ENCODE data around the gene PTP4A1. TPM values are rescaled to one million over a fixed set of nuclear protein-coding genes. Genes with fewer than 3 reads are reported as not detected.

Gene PTP4A1
- total RNA-seq, 4 donors from 2014 or later, result 24.9 to 47.9 (median 32.5) TPM

DNA sequence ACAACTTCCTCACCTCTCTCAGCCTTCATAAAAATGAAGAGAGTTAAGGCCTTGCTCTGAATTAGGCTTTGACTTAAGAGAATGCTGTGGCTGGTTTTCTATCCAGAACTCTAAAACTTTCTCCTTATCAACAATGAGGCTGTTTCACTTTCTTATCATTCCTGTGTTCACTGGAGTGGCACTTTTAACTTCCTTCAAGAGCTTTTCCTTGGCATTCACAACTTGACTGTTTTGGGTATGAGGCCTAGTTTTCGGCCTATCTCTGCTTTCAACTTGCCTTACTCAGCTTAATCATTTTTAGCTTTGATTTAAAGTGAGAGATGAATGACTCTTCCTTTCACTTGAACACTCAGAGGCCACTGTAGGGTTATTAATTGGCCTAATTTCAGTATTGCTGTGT is 4.3 kb upstream of the PTP4A1 start:
- TF ChIP-seq, protein P1, sequence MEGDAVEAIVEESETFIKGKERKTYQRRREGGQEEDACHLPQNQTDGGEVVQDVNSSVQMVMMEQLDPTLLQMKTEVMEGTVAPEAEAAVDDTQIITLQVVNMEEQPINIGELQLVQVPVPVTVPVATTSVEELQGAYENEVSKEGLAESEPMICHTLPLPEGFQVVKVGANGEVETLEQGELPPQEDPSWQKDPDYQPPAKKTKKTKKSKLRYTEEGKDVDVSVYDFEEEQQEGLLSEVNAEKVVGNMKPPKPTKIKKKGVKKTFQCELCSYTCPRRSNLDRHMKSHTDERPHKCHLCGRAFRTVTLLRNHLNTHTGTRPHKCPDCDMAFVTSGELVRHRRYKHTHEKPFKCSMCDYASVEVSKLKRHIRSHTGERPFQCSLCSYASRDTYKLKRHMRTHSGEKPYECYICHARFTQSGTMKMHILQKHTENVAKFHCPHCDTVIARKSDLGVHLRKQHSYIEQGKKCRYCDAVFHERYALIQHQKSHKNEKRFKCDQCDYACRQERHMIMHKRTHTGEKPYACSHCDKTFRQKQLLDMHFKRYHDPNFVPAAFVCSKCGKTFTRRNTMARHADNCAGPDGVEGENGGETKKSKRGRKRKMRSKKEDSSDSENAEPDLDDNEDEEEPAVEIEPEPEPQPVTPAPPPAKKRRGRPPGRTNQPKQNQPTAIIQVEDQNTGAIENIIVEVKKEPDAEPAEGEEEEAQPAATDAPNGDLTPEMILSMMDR (IDR thresholded peaks at IDR 0.05; ENCODE audit: low read depth), result no peak

DNA sequence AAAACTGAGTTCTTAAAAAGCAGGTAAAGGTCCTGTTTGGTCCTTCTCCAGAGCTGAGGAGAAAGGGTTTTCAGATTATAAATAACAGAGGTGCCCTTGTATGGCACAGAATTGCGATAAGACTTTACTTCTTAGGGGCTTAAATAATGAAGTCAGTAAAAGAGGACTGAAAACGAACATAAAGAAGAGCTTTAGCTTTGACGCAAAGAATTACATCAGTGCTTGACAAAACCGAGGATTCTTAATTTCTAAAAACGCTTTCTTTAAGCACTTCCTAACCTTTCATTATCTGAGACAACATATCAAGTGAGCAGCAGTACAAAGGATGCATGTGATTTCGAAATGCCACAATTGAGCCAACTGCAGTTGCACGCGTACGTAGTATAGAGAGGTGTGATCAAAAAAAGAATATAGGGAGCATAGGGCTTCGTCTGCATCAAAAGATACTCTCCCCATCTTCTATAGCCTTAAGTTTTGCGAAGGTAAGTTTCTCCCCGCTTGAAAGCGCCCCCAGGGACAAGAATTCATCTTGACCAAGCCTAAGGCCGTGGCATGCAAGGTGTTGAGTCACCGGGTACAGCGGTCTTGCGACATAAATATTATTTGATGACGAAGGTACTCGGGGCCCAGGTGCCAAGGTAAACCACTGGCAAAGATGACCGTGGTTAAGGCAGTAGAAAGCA is 778 bp upstream of the PTP4A1 start:
- TF ChIP-seq, protein P1 (IDR thresholded peaks at IDR 0.05; ENCODE audit: low read depth), result no peak

DNA sequence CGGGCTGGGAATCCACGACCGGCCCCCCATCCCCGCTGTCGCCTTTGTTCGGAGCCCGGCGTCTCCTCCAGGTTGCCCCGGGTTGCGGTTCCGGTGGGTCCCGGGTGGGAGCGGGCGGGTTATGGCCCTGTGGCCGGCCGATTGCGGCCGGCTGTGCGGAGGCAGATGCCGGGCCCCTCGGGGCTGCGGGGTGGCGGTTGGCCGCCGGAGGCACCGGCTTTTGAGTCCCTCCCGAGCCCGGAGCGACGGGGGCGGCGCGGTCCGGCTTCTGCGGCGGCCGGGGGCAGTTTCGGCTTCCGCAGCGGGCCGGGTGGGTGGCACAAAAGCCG is 431 bp downstream of the PTP4A1 start:
- TF ChIP-seq, protein P1 (IDR thresholded peaks at IDR 0.05; ENCODE audit: low read depth), result no peak

DNA sequence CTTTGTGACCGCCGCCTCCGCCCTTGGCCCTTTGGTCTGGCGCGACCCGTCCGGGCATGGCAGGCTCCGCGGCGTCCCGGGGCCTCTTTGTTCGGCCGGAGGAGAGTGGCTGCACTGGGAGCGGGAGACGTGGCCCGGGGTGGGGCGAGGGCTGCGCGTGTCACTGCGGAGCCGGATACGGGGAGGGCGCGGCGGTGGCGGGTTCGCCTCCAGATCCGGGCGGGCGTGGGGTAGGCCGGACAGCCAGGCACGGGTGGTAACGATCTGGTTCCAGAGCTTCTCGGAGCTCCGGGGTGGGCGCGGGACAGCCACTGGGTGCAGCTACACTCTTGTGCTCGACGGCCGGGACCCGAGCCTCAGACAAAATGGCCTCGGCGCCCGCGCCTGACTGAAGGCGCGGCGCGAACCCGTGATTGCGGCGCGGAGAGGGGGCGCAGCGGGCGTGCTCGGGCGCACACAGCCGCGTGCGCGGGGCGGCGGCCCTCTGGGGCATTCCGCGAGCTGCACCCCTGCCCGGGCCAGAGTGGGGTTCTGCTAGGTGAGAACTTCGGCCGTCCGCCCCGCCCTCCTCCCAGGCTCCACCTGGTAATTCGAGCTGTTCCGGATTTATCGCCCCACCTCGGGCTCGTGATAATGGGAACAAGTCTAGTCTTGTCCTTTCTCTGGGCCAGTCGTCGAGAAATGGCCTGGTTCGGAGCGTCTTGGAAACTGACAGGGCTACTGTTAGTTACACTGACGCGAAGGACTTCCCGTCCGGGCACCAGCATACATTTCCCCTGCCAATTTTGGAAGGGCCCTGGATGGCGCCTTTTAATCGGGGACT is 1.0 kb downstream of the PTP4A1 start:
- TF ChIP-seq, protein P1 (IDR thresholded peaks at IDR 0.05; ENCODE audit: low read depth), result no peak

DNA sequence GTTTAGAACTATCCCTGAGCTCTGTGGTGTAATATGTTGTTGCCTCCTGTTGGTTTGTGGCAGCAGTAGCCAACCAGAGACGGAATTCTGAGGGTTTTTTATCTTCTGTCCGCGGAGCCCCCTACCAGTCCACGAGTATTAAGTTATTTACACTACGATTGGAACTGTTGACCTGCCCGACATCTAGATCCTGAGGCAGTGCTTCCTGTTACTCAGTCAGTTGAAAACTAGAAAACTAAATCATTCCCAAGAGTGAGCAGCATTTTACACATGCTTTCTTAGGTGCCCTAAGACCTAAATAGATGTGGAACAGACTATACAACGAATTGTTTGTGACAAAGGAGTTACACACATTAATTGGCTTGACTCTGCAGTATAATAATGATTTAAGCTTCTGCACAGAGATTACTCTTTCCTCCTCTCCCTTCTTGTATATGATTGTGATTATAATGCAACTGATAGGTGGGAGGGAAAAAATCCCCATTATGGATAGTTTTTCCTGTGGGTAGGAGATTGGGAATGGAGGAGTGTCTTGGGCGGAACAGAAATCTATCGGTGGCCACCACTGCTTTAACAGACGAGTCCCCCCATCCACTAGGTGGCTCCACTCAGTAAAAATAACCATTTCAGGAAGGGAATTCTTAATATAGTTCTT is 1.7 kb downstream of the PTP4A1 start:
- TF ChIP-seq, protein P1 (IDR thresholded peaks at IDR 0.05; ENCODE audit: low read depth), result no peak

DNA sequence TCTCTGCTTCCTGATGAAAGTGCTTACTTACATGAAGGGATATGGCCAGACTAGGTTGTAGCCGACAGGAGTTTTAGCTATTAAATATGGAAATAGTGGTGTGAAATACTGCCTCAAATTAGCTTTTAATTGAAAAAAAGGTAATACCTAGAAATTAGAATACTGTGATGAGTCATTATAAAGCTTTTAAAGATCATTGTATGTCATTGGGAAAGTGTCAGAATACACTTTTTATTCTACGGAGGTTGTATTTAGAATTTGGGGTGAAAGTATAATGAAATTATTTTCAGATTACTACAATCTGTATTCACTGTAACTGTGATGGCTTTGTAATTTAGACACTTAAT is 2.2 kb downstream of the PTP4A1 start:
- TF ChIP-seq, protein P1 (IDR thresholded peaks at IDR 0.05; ENCODE audit: low read depth), result no peak

DNA sequence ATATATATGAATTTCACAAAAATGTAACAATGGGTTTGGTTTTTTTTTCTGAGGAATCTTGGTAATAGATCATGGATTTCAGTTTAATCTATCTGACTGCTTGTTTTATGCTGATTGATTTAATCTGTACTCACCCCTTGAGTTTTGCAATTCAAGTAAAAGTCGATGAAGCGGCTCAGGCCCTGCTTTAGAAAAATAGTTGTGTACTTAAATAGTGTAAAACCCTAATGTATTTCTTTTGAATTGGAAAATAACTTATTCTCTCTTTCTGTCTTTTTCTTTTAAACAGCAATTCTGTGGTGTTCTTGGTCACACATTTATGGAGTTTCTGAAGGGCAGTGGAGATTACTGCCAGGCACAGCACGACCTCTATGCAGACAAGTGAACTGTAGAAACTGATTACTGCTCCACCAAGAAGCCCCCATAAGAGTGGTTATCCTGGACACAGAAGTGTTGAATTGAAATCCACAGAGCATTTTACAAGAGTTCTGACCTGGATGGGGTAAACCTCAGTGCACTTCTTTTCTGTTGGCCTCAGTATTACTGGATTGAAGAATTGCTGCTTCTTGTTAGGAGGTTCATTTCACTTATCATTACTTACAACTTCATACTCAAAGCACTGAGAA is 4.0 kb downstream of the PTP4A1 start:
- TF ChIP-seq, protein P1 (IDR thresholded peaks at IDR 0.05; ENCODE audit: low read depth), result no peak

Measured in subcutaneous adipose tissue (tissue), 4 donors.